ENCODE results near the gene CTSW. TPM values are rescaled to one million over a fixed set of nuclear protein-coding genes. Genes with fewer than 3 reads are reported as not detected.
"Not testable (repeated sequence)": the region's sequence is repeated elsewhere in the genome, so short reads cannot be mapped to it uniquely, and the experiment has no call there.

CTSW gene
- 1 to 10 TPM in 3 of 4 donors, under 1 TPM in 1; 0.67 to 7.6 (median 2.7) TPM for total RNA-seq

GRCh38 chr11:65879617-65880016 is at the start of gene CTSW:
CTSW (plus strand) TSS chr11:65879837; CDS start chr11:65879855, 18 bp downstream.
- H3K4me1 ChIP-seq = no peaks in the 10 kb centered on the region
- no peaks in the 10 kb centered on the region for H3K27me3 ChIP-seq
- WGBS, 2 donors = 38 to 51% methylated on average over 6 to 7 of the region's 7 CpGs
- DNase-seq = no peak
- TF ChIP-seq, protein P1, sequence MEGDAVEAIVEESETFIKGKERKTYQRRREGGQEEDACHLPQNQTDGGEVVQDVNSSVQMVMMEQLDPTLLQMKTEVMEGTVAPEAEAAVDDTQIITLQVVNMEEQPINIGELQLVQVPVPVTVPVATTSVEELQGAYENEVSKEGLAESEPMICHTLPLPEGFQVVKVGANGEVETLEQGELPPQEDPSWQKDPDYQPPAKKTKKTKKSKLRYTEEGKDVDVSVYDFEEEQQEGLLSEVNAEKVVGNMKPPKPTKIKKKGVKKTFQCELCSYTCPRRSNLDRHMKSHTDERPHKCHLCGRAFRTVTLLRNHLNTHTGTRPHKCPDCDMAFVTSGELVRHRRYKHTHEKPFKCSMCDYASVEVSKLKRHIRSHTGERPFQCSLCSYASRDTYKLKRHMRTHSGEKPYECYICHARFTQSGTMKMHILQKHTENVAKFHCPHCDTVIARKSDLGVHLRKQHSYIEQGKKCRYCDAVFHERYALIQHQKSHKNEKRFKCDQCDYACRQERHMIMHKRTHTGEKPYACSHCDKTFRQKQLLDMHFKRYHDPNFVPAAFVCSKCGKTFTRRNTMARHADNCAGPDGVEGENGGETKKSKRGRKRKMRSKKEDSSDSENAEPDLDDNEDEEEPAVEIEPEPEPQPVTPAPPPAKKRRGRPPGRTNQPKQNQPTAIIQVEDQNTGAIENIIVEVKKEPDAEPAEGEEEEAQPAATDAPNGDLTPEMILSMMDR (IDR thresholded peaks at IDR 0.05) = no peak
- no peak for TF ChIP-seq POLR2A (IDR thresholded peaks at IDR 0.05)
- H3K27ac ChIP-seq = no peak within 1 kb of the TSS
- no peaks in the 10 kb centered on the region for H3K9me3 ChIP-seq
- H3K4me3 ChIP-seq (replicated peaks in 1 of 3) = no peak within 1 kb of the TSS
- H3K36me3 ChIP-seq = peaks cover 10 to 16% of the 10 kb centered on the region in 2 donors
- intact Hi-C loops (cut with DNase I) = loop anchor here (5.0 kb wide), 1 partner anchor 88 kb away; no protein-coding TSS in a partner anchor

GRCh38 chr11:65832231-65832630 is 47.4 kb upstream of the CTSW start:
- H3K27me3 ChIP-seq; H3K36me3 ChIP-seq; H3K27ac ChIP-seq; DNase-seq; intact Hi-C loops (cut with DNase I); H3K4me1 ChIP-seq; H3K9me3 ChIP-seq; H3K4me3 ChIP-seq (replicated peaks in 1 of 3): not testable (repeated sequence)

- TF ChIP-seq, protein P1 (IDR thresholded peaks at IDR 0.05) = no peak
- no peak for TF ChIP-seq POLR2A (IDR thresholded peaks at IDR 0.05)
- intact Hi-C loops (cut with DNase I) = no loop called here
- no peaks in the 10 kb centered on the region for H3K9me3 ChIP-seq
- peaks cover 0 to 8% of the 10 kb centered on the region in 2 donors for H3K4me1 ChIP-seq
- DNase-seq = peak; percentile 95 to 96
- H3K36me3 ChIP-seq = no peaks in the 10 kb centered on the region
- H3K27me3 ChIP-seq = no peaks in the 10 kb centered on the region
- no peak within 1 kb of the TSS for H3K27ac ChIP-seq
- H3K4me3 ChIP-seq (replicated peaks in 1 of 3) = peak within 1 kb of the TSS; percentile 27 to 45 (median 38)
- WGBS, 2 donors = 1 to 3% methylated on average over 28 to 57 of the region's 63 CpGs
Observed at GRCh38 chr11:65833297-65834030, 46.2 kb upstream of the CTSW start, which contains the start of gene SNX32. SNX32 (plus strand) TSS chr11:65833963; CDS start chr11:65834066, 103 bp downstream.

- Histone ChIP-seq H3K4me1 (peaks cover 0 to 8% of the 10 kb centered on the region in 2 donors), H3K9me3 (no peaks in the 10 kb centered on the region), H3K27me3 (no peaks in the 10 kb centered on the region), H3K27ac (no peak overlapping the region), H3K36me3 (no peaks in the 10 kb centered on the region), H3K4me3 (replicated peaks in 1 of 3) (peak overlapping the region in 1 of 3 donors; percentile 45)
- WGBS, 2 donors = 35 to 55% methylated on average over 5 to 6 of the region's 6 CpGs
- intact Hi-C loops (cut with DNase I) = no loop called here
- no peak for TF ChIP-seq POLR2A (IDR thresholded peaks at IDR 0.05)
- TF ChIP-seq, protein P1 (IDR thresholded peaks at IDR 0.05) = no peak
- no peak for DNase-seq
Observed at GRCh38 chr11:65834202-65834601, 45.4 kb upstream of the CTSW start.

- H3K27ac ChIP-seq = no peak overlapping the region
- DNase-seq = no peak
- no peaks in the 10 kb centered on the region for H3K36me3 ChIP-seq
- H3K27me3 ChIP-seq = no peaks in the 10 kb centered on the region
- H3K9me3 ChIP-seq = no peaks in the 10 kb centered on the region
- WGBS, 2 donors = 96 to 98% methylated on average over 4 of the region's 4 CpGs
- H3K4me3 ChIP-seq (replicated peaks in 1 of 3) = no peak overlapping the region
- H3K4me1 ChIP-seq = no peaks in the 10 kb centered on the region
- TF ChIP-seq, protein P1 (IDR thresholded peaks at IDR 0.05) = no peak
- TF ChIP-seq POLR2A (IDR thresholded peaks at IDR 0.05) = no peak
- intact Hi-C loops (cut with DNase I) = no loop called here
Observed at GRCh38 chr11:65842144-65842543, 37.5 kb upstream of the CTSW start.

All from thyroid gland (tissue), 4 donors.